Astrocyte (in vitro differentiated cells and primary cell): Measurements from ENCODE around the gene NXPH4. TPM values are rescaled to one million over a fixed set of nuclear protein-coding genes. Genes with fewer than 3 reads are reported as not detected.
A peak's percentile ranks its signal among the peaks of the same experiment; 100 is the strongest.

Source experiments
- DNase-seq: peaks from one replicate; pipeline ENCODE4 v3.0.0-alpha.2; 2010; ENCODE audit warnings: low read depth
- FAIRE-seq: peaks from 2 replicates; lab custom pipeline; 2011; peaks lifted over from hg19 to GRCh38; lab: Jason Lieb, UNC
- H2AFZ ChIP-seq: 2 replicates; pipeline ENCODE4 v1.6.0; 2012; ENCODE audit warnings: low read depth, low read length, inconsistent platforms
- H3K27ac ChIP-seq: 2 replicates; pipeline ENCODE4 v1.5.1; 2011; ENCODE audit warnings: low read depth, low read length, inconsistent platforms
- H3K27me3 ChIP-seq: 2 replicates; pipeline ENCODE4 v1.6.0; 2011; ENCODE audit warnings: low read length, inconsistent platforms; ENCODE audit not compliant: insufficient read depth
- H3K36me3 ChIP-seq: 2 replicates; pipeline ENCODE4 v1.5.1; 2011; ENCODE audit warnings: low read length, inconsistent platforms; ENCODE audit not compliant: insufficient read depth
- H3K4me1 ChIP-seq: 2 replicates; pipeline ENCODE4 v1.5.1; 2011; ENCODE audit warnings: low read length, inconsistent platforms; ENCODE audit not compliant: insufficient read depth
- H3K4me2 ChIP-seq: 2 replicates; pipeline ENCODE4 v1.6.0; 2012; ENCODE audit warnings: low read length, inconsistent platforms
- H3K4me3 ChIP-seq: 2 replicates; pipeline ENCODE4 v1.5.1; 2011; ENCODE audit warnings: low read depth, mild to moderate bottlenecking, low read length, inconsistent platforms; ENCODE audit not compliant: insufficient read depth
- H3K79me2 ChIP-seq: 2 replicates; pipeline ENCODE4 v1.6.0; 2012; ENCODE audit warnings: mild to moderate bottlenecking, low read length, inconsistent platforms; ENCODE audit not compliant: insufficient read depth
- H3K9ac ChIP-seq: 2 replicates; pipeline ENCODE4 v1.6.0; 2012; ENCODE audit warnings: mild to moderate bottlenecking, low read length, inconsistent platforms
- H3K9me3 ChIP-seq: 2 replicates; pipeline ENCODE4 v1.5.1; 2012; ENCODE audit warnings: low read depth, mild to moderate bottlenecking, low read length, inconsistent platforms; ENCODE audit not compliant: insufficient read depth
- H4K20me1 ChIP-seq: 2 replicates; pipeline ENCODE4 v1.6.0; 2012; ENCODE audit warnings: low read length, inconsistent platforms; ENCODE audit not compliant: insufficient read depth
- H3K27ac Mint-ChIP-seq: one replicate; pipeline ENCODE4 v1.8.0; 2021; ENCODE audit warnings: mild to moderate bottlenecking, mixed read lengths; ENCODE audit not compliant: unreplicated experiment
- H3K27me3 Mint-ChIP-seq: one replicate; pipeline ENCODE4 v1.8.0; 2021; ENCODE audit warnings: low read depth, mixed read lengths; ENCODE audit not compliant: unreplicated experiment
- H3K36me3 Mint-ChIP-seq: one replicate; pipeline ENCODE4 v1.8.0; 2021; ENCODE audit warnings: low read depth, mixed read lengths; ENCODE audit not compliant: unreplicated experiment
- H3K4me1 Mint-ChIP-seq: one replicate; pipeline ENCODE4 v1.8.0; 2021; ENCODE audit warnings: low read depth, mixed read lengths; ENCODE audit not compliant: unreplicated experiment
- H3K4me3 Mint-ChIP-seq: one replicate; pipeline ENCODE4 v1.8.0; 2021; ENCODE audit warnings: mild to moderate bottlenecking, moderate library complexity, mixed read lengths; ENCODE audit not compliant: unreplicated experiment
- H3K9me3 Mint-ChIP-seq: one replicate; pipeline ENCODE4 v1.8.0; 2021; ENCODE audit warnings: mild to moderate bottlenecking, mixed read lengths; ENCODE audit not compliant: unreplicated experiment
- CTCF ChIP-seq: IDR thresholded peaks from 2 replicates; pipeline ENCODE4 v1.5.1; 2011; ENCODE audit warnings: low read depth, mild to moderate bottlenecking, inconsistent platforms, low read length, moderate library complexity; ENCODE audit not compliant: insufficient read depth
- EZH2 ChIP-seq: IDR thresholded peaks from 2 replicates; pipeline ENCODE4 v1.6.1; 2012; ENCODE audit warnings: mild to moderate bottlenecking, low read length, inconsistent platforms; ENCODE audit not compliant: insufficient read depth
- total RNA-seq: library from RNA; stranded (reverse); gene quantifications from 2 replicates; pipeline ENCODE4 v1.2.1, GENCODE V29; 2021

Gene NXPH4
- total RNA-seq, 1 donor from 2014 or later, result 14.5 TPM

- Mint-ChIP-seq H3K4me3 (peak overlapping the region; percentile 56), H3K4me1 (peaks cover 29% of the 10 kb centered on the region)
- no peak for FAIRE-seq
Measured at GRCh38 chr12:57213058-57213715, 3.4 kb upstream of the NXPH4 start.

GRCh38 chr12:57213763-57214397 is 2.7 kb upstream of the NXPH4 start:
- Histone ChIP-seq H3K27ac (no peak overlapping the region), H3K27me3 (peaks cover 34% of the 10 kb centered on the region), H3K4me1 (peaks cover 11% of the 10 kb centered on the region), H3K9me3 (peaks cover 3% of the 10 kb centered on the region), H3K9ac (no peak overlapping the region), H3K4me3 (no peak overlapping the region), H3K4me2 (no peak overlapping the region), H2AFZ (no peak overlapping the region), H3K79me2 (no peaks in the 10 kb centered on the region), H4K20me1 (peaks cover 78% of the 10 kb centered on the region), H3K36me3 (peaks cover 2% of the 10 kb centered on the region)
- Mint-ChIP-seq H3K27me3 (peaks cover 22% of the 10 kb centered on the region), H3K9me3 (no peaks in the 10 kb centered on the region), H3K4me1 (peaks cover 36% of the 10 kb centered on the region), H3K27ac (peak overlapping the region; percentile 91), H3K4me3 (peak overlapping the region; percentile 47), H3K36me3 (peaks cover 17% of the 10 kb centered on the region)
- TF ChIP-seq CTCF (no peak), EZH2 (no peak)
- FAIRE-seq (no peak), DNase-seq (no peak)

More at GRCh38 chr12:57213058-57213715, 3.4 kb upstream of the NXPH4 start:
- Histone ChIP-seq H3K4me2 (no peak overlapping the region), H3K27ac (no peak overlapping the region), H4K20me1 (peaks cover 77% of the 10 kb centered on the region), H3K27me3 (peaks cover 27% of the 10 kb centered on the region), H3K4me3 (no peak overlapping the region), H3K4me1 (peaks cover 11% of the 10 kb centered on the region), H2AFZ (no peak overlapping the region), H3K9ac (no peak overlapping the region), H3K9me3 (peaks cover 3% of the 10 kb centered on the region), H3K79me2 (no peaks in the 10 kb centered on the region), H3K36me3 (peaks cover 2% of the 10 kb centered on the region)
- Mint-ChIP-seq H3K27ac (peak overlapping the region; percentile 19), H3K9me3 (no peaks in the 10 kb centered on the region), H3K36me3 (peaks cover 20% of the 10 kb centered on the region), H3K27me3 (peaks cover 16% of the 10 kb centered on the region)
- no peak for TF ChIP-seq EZH2
- peak; percentile 91 for TF ChIP-seq CTCF
- DNase-seq, result peak; percentile 46

GRCh38 chr12:57214398-57214781 is 2.2 kb upstream of the NXPH4 start:
- peaks cover 27% of the 10 kb centered on the region for H3K27me3 Mint-ChIP-seq
- no peak for DNase-seq
- FAIRE-seq, result no peak

More at GRCh38 chr12:57214398-57214781, 2.2 kb upstream of the NXPH4 start:
- Histone ChIP-seq H2AFZ (no peak overlapping the region), H4K20me1 (peaks cover 79% of the 10 kb centered on the region), H3K4me1 (peaks cover 11% of the 10 kb centered on the region), H3K79me2 (no peaks in the 10 kb centered on the region), H3K36me3 (peaks cover 2% of the 10 kb centered on the region), H3K4me3 (no peak overlapping the region), H3K27ac (no peak overlapping the region), H3K9ac (no peak overlapping the region), H3K27me3 (peaks cover 39% of the 10 kb centered on the region), H3K9me3 (peaks cover 3% of the 10 kb centered on the region), H3K4me2 (no peak overlapping the region)
- no peaks in the 10 kb centered on the region for H3K9me3 Mint-ChIP-seq
- H3K36me3 Mint-ChIP-seq, result peaks cover 13% of the 10 kb centered on the region
- H3K4me3 Mint-ChIP-seq, result peak overlapping the region; percentile 45
- TF ChIP-seq EZH2 (no peak), CTCF (peak; percentile 55)
- H3K27ac Mint-ChIP-seq, result peak overlapping the region; percentile 91
- peaks cover 37% of the 10 kb centered on the region for H3K4me1 Mint-ChIP-seq
